HG02970 (cell line): Measurements from ENCODE around the gene CIAO2A.
"Not testable (repeated sequence)": the region's sequence is repeated elsewhere in the genome, so short reads cannot be mapped to it uniquely, and the experiment has no call there.

ENCODE experiments used
- ATAC-seq: cut with Tn5 transposase; IDR thresholded peaks from one replicate; pipeline ENCODE4 v1.9.1; 2021; ENCODE audit warnings: mild to moderate bottlenecking, moderate library complexity, moderate number of reproducible peaks; ENCODE audit not compliant: unreplicated experiment, low FRiP score

Gene CIAO2A, protein sequence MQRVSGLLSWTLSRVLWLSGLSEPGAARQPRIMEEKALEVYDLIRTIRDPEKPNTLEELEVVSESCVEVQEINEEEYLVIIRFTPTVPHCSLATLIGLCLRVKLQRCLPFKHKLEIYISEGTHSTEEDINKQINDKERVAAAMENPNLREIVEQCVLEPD

DNA sequence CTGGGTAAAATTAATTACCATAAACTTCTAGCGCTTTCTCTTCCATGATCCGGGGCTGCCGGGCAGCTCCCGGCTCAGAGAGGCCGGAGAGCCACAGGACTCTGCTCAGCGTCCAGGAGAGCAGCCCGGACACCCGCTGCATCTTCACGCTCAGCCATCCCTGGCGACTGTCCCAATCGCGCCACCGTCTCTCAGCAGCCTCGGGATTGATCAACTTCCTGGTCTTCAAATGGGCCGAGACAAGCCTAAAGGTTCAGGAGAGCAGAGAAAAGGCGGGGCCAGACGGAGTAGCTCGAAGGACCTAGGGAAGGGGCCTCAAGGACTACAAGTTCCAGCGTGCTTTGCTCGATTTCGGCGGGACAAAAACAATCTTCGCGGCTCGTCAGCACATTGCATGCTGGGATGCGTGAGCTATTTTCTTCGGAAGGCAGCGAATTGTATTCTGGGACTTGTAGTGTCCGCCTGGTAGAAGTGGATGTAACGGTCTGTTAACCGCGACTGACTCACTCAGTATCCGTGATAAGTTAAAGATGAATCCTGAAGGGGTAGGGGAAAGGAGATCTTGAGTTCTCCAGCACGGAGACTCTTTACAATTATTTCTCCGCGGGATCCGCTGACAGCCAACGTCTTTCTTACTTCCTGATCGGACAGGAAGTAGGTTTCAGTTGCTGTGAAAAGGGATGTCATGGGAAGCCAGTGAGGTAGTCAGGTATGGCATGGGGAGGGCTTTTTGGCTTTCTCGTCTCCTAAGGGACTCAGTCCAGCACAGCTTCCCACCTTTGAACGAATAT is at the start of gene CIAO2A:
Gene CIAO2A, minus strand, starts transcription at position 212 of the 791 bp plus-strand sequence. Its CDS starts 70 bp downstream, at position 142.
- peak; percentile 72 for ATAC-seq

DNA sequence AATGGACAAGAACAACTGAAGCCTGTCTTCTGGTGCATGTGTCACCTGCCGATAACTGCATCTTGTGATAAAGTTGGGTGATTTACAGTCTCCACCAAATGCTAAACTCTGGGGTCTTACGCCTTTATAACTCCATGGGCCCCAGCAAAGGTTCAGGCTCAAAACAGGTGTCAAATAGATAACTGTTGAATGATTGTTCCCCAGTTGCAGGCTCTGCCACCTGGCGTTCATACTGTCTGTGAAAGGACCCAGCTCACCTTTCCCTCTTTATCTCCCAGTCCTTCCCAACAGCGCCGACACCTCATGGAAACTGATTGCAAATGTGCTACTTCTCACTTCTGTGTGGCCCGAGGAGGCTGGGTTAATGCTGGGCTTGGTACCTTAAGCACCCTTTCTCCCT is 49.6 kb upstream of the CIAO2A start:
- no peak for ATAC-seq

DNA sequence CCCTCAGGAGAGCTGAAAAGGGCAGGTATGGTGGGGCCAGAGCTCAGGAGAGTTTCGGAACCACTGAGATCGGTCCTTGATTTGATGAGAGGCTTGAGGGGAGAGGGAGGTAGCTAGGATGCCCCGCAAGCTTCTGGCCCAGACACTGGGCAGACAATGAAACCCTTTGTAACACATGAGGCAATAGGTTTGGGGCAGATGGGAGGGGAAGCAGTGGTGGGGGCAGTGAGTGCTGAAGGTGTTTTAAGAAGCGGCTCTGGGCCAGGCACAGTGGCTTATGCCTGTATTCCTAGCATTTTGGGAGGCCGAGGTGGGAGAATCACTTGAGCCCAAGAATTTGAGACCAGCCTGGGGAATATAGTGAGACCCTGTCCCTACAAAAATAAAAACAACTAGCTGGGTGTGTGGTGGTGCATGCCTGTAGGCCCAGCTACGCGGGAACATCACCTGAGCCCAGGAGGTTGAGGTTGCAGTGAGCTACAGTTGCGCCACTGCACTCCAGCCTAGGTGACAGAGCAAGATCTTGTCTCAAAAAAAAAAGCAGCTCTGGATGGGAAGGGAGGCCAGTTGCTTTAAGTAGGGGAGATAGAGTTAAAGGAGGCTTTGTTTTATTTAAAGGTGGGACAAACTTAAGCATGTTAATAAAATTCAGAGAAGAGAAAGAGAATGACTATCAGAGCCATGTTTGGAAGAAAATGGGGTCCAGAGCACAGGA is 48.3 kb upstream of the CIAO2A start:
- ATAC-seq = no peak

DNA sequence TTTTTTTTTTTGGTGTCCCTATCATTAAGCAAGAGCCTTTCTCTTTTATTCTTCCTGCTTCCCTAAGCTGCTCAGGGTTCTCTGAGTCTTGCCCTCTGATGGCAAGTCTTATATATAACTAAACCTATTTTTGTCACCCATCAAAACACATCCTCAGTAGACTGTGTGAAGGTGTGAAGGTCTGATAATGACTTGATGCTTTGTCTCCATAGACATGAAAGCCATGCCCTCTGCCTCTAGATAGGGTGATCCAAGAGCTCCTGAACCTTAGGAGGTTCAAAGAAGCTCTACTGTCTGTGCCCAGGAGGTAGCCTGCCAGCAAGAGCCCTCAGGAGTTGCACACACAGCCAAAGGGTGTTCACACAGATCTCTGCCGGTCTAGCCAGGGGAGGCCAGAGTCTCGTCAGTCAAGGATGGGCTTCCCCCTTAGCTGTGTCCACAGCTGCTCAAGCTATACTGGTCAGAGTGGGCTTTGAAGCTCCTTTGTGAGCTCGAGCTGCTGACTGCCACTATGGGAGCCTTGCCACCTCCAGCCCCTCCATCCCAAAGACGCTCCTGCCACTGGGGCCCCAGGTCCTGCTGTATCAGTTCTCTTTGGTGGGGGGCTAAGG is 44.8 kb upstream of the CIAO2A start:
- ATAC-seq = no peak

DNA sequence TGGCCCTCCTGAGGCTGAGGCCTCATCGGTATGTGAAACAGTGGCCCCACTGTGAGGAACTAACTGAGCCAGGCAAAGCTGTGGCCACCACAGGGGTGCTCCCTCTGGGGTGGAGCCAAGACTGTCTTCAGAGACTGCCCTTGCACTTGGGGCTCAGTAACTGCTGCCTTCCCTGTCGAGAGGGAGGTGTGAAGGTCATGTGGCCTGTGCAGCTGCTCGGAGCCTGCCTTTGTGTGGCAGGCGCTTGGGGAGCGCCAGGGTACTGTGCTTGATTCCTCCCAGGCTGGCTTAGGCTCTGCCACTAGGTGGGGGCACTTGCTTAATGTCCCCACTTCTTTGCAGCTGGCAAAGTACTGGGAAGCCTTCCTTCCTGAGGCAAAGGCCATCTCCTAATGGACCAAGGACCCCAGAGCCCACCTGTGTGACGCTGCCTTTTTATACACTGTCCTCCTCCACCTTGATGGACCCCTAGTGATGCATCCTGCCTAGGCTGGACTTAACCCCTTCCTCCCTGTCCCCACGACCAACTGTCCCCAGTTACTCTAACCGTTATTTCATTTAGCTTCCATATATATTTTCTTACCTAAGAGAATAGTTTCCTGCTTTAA is 43.7 kb upstream of the CIAO2A start:
- ATAC-seq = no peak

DNA sequence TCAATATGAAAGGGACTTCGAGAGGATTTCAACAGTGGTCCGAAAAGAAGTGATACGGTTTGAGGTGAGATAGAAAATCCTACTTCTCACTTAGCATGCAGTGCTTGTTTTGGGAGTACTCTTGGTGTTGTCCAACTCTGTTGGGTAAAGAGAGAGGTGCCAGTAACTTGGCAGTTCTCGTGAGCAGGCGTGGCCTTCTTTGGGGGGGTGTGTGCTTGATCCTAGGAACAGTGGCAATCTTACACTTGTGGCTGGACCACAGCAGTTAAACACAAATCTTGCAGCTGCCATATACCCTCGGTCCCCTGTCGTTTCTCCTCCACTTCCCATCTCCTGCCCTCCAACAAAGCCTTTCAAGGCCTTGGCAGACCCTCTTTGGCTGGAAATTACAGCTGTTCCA is 42.7 kb upstream of the CIAO2A start:
- ATAC-seq = no peak

DNA sequence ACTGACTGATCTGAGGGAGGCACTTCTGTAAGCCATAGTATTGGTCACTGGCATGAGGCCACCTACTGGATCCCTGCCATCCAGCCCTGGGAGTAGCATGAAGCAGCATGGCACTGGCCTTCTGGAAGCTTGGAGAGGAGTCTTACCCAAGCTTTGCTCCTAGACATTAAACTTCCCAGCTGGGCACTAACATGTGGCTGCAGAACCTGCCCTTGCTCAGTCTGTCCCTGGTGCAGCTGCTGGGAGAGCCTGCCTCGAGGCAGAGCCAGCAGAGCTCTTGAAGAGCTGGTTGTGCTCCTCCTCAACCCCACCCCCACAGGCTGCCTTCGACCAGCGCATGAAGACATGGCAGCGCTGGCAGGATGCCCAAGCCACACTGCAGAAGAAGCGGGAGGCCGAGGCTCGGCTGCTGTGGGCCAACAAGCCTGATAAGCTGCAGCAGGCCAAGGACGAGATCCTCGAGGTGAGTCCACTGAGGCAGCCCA is 40.7 kb upstream of the CIAO2A start:
- ATAC-seq = no peak

DNA sequence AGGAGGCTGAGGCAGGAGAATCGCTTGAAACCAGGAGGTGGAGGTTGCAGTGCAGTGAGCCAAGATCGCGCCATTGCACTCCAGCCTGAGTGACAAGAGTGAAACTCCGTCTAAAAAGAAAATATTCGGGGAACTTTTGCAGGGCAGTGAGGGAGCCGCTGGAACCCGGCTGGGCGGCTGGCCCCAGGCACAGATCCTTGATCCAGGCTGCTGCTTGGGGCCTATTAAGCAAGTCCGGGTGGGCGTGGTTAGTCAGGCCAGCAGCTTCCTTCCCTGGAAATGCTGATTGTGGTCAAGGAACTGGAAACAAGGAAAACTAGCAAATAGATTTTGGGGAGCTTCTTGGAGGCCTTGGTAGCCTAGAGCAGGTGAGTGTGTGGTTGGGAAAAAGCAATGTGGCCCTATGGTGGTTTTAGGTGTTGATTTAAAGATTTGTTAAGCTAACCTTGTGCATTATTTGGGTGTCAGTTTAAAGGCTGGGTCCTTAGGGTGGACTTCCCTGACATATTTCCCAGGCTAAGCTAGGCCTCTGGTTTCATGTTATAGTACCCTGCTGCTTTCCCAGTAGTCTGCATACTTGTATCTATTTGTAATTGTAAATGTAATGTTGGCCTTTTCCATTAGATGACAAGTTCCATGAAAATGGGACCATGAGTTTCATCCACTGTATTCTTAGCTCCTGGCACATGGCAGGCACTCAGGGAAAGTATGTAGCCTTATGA is 40.1 kb upstream of the CIAO2A start:
- no peak for ATAC-seq

DNA sequence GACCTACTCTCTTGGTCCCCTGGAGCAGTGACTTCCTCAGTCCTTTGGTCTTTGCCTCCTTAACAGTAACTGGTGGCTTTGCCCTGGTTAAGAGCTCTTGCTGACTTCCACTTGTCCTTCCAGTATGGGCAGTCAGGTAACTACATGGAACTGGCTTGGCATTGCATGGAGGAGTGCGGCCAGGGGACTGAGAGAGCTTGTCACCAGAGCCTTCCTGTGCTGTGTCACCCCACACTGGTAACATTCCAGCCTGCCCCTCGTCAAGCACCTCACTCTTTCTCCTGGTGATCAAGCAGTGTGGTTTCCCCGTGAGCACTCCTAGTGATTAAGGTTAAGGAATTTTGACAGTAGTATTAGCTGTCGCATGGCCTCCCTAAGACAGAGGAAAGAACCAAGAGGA is 38.6 kb upstream of the CIAO2A start:
- ATAC-seq = no peak

DNA sequence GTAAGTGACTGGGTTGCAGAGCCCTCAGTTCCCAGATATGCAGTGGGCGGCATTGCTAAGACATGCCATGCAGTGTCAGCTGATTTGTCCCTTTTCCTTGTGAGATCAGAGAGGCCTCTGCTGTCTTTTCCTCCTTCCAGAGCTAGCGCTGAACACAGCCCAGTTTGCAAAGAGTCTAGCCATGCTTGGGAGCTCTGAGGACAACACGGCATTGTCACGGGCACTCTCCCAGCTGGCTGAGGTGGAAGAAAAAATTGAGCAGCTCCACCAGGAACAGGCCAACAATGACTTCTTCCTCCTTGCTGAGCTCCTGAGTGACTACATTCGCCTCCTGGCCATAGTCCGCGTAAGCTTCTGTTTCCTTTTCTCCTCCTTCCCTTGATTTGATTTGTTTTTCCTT is 37.9 kb upstream of the CIAO2A start:
- no peak for ATAC-seq

DNA sequence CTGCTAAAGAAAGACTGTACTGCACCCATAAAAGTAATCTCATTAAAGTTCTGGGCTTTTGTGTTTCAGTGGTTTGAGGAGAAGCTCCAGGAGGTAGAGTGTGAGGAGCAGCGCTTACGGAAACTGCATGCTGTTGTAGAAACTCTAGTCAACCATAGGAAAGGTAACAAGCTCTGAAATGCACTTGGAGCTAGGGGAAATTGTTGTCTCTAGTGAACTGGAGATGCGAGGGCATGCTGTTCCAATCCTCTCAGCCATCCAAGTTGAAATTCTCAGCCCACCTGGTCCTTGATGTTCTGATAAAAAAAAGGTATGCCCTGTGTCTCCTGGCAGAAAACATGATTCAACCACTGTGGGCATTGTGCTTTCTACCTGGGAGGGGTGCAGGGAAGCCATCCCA is 36.5 kb upstream of the CIAO2A start:
- ATAC-seq = no peak

DNA sequence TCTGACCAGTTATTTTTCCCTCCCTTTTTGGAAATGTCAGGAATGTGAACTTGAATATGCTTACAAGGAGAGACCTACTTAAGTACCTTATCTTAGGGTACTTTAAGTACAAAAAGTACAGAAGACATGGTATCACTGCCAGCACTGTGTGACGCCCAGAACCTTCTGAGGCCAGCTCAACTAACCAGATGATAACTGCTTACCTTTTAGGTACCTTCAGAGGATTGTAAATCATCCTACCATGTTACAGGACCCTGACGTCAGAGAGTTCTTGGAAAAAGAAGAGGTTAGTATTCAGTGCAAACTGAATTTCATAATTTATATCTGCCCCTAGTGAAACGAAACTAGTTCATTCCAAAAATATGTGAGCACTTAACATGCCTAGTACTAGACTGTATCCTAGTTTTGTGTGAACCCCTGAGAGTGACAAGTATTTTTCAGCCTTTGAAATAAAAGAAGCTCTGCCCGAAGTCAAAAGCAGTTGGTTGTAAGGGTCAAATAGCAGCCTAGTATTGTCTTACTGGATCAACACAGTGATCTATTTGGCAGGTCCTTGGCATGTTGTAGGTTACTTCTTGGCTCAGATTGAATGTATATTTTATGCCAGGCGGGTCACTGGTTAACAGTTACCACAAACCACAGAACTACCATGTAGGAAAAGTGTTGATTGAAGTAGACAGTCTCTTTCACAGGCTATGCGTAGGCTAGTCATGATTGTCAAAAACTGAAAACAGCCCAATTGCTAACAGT is 34.1 kb upstream of the CIAO2A start:
- no peak for ATAC-seq

DNA sequence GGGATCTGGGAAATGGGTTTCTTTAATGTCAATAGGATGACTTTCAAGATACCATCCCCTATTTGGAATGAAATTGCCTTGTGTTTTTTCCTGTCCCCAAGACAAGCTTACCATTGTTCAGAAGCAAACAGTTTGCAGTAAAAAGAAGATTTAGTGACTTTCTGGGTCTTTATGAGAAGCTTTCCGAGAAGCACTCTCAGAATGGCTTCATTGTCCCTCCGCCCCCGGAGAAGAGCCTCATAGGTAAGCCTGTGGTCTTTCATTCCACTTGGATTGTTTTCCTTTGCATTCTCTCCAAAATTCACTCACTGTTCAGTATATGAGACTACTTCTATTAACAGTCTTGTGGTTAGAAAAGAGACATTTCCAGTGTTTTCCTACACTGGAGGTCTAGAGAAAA is 32.3 kb upstream of the CIAO2A start:
- ATAC-seq = no peak

DNA sequence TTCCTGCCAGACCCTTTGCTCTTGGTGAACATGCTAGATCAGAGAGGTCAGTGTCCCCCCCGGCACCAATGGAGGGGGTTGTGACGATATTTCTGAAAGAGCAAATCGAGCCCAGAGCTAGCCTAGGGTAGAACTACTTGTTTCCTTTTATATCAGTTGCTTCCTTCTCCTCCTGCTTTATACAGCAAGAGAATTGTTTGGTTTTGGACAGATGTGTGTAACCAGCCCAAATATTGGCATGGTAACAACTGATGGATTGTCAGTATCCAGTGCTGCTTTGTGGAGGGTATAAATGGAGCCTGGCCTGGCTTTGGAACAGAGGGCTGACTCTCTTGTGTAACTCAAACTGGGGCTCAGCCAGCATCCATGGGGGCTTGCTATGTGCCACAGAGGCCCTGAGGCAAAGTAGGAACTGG is 29.3 kb upstream of the CIAO2A start:
- no peak for ATAC-seq

DNA sequence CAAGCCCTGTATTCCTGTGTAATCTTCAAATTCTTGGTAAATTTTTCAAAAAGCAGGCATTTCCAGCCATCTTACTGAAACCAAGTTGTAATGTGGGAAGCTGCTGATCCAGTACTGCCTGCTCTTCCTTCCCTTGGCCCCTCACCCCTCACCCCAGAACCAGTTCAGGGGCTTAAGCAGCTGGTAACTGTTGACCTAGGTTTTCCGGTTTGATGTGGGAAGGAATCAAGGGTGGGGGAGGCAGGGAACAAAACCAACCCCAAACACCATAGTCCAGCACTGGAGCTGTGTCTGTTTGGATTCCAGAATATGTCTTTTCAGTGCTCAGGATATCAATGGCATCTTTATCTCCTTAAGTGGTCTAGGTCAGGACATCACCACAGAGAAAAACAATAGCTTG is 28.8 kb upstream of the CIAO2A start:
- ATAC-seq = no peak

DNA sequence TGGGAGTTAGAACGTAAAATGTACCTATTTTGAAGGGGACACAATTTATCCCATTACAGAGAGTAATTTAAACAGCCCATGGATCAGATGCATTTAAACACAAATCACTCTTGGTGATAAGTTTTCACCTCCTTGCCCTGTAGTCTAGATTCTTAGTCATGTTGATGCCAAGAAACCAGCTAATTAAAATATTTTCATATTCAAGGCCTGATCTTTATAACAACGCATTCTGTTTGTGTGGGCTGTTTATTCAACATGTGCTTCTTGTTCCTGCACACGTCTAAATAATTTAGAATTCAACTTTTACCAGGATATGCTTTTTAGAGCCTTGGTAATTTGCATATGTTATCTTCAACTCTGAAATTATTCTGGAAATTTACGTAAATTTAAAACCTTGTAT is 28.0 kb upstream of the CIAO2A start:
- no peak for ATAC-seq

DNA sequence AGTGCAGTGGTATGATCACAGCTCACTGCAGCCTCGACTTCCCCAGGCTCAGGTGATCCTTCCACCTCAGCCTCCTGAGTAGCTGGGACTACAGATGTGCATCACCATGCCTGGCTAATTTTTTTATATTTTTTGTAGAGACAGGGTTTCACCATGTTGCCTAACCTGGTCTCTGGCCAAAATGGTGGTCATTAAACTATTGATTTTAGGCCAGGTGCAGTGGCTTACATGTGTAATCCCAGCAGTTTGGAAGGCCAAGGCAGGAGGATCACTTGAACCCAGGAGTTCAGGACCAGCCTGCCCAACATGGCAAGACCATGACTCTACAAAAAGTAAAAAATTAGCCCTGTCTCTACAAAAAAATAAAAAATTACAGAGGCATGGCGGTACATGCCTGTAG is 26.7 kb upstream of the CIAO2A start:
- ATAC-seq = not testable (repeated sequence)

DNA sequence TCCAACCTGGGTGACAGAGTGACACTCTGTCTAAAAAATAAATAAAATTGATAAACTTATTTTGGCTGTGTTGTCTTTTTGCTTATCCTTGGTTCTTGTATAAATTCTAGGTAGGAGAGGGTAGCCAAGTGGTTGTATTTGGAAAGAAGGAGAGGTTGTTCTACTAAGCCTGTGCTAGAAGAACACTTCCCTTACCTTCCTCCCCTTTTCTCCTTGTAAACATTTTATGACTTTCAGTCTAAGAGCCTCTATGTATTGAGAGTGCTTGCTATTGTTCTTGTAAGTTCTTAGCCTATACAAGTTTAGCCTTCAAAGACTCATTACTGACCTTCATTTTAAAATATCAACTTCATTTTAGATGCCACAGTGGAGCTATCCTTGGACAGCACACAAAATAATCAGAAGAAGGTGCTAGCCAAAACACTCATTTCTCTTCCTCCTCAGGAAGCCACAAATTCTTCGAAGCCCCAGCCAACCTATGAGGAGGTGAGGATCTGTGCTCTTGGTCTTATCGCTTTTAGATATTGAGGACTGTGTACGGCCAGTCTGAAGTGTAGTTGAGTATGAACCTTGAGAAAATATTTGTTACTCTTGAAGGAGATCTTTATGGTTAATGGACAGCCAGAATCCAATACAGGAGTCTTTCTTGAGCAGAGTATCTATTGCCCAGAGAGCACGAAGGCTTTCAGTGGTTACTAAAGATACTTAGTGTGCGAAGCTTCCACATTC is 24.3 kb upstream of the CIAO2A start:
- no peak for ATAC-seq

DNA sequence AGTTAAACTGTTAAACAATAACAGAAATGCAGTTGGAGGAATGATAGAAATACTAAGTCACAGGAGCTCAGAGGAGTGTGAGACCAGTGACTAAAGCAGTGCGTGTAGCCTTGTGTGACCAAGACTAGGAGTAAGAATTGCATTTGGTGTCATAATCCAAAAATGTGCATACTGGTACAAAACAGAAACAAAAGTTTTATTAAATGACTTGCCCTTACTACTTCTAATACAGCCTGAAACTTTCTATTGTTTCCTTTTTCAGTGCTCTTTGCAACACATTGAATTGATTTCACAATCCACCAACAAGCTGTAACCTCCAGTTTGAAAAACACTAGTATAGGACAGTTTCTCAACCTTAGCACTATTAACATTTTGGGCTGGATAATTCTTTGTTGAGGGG is 19.3 kb upstream of the CIAO2A start:
- ATAC-seq = no peak
